Measurements from ENCODE around the gene P3H4. TPM values are rescaled to one million over a fixed set of nuclear protein-coding genes. Genes with fewer than 3 reads are reported as not detected.

Gene P3H4
- polyA plus RNA-seq, 3 donors from 2014 or later, result 6.7 to 11.2 (median 9.8) TPM

GRCh38 chr17:41812381-41813151, 817 bp upstream of the P3H4 start, which contains the start of gene FKBP10:
FKBP10 (plus strand) TSS chr17:41813004; CDS start chr17:41813035, 31 bp downstream.
- H3K36me3 Mint-ChIP-seq, result no peaks in the 10 kb centered on the region
- peak; percentile 52 to 60 (median 58) for DNase-seq
- peaks cover 31 to 33% of the 10 kb centered on the region in 2 donors for H3K4me1 Mint-ChIP-seq
- H3K27me3 Mint-ChIP-seq (ENCODE audit: low read depth in 3 of 3), result peaks cover 2 to 5% (median 4%) of the 10 kb centered on the region in 3 donors
- peak within 1 kb of the TSS; percentile 58 to 83 (median 74) for H3K27ac Mint-ChIP-seq
- peak within 1 kb of the TSS; percentile 93 to 99 (median 96) for H3K4me3 Mint-ChIP-seq
- H3K9me3 Mint-ChIP-seq, result no peaks in the 10 kb centered on the region

- peaks cover 2 to 6% (median 5%) of the 10 kb centered on the region in 3 donors for H3K27me3 Mint-ChIP-seq (ENCODE audit: low read depth in 3 of 3)
- H3K36me3 Mint-ChIP-seq, result peaks cover 0 to 3% (median 0%) of the 10 kb centered on the region in 3 donors
- H3K4me1 Mint-ChIP-seq, result peaks cover 31 to 33% of the 10 kb centered on the region in 2 donors
- DNase-seq, result no peak
- H3K4me3 Mint-ChIP-seq, result peak overlapping the region; percentile 72 to 97 (median 77)
- peak overlapping the region in 1 of 6 donors; percentile 53 for H3K27ac Mint-ChIP-seq
- no peaks in the 10 kb centered on the region for H3K9me3 Mint-ChIP-seq
Measured at GRCh38 chr17:41810659-41811548, 845 bp downstream of the P3H4 start.

GRCh38 chr17:41806685-41807445, 4.9 kb downstream of the P3H4 start:
- H3K27ac Mint-ChIP-seq, result no peak overlapping the region
- H3K36me3 Mint-ChIP-seq, result peaks cover 0 to 3% (median 0%) of the 10 kb centered on the region in 3 donors

GRCh38 chr17:41803049-41804020, 8.4 kb downstream of the P3H4 start:
- H3K27ac Mint-ChIP-seq, result no peak overlapping the region
- peaks cover 0 to 4% (median 3%) of the 10 kb centered on the region in 3 donors for H3K36me3 Mint-ChIP-seq
- no peaks in the 10 kb centered on the region for H3K9me3 Mint-ChIP-seq
- peaks cover 2 to 4% (median 2%) of the 10 kb centered on the region in 3 donors for H3K27me3 Mint-ChIP-seq (ENCODE audit: low read depth in 3 of 3)
- no peak for DNase-seq
- H3K4me3 Mint-ChIP-seq, result no peak overlapping the region
- H3K4me1 Mint-ChIP-seq, result peaks cover 3 to 6% of the 10 kb centered on the region in 2 donors

More at GRCh38 chr17:41806685-41807445, 4.9 kb downstream of the P3H4 start:
- H3K9me3 Mint-ChIP-seq, result no peaks in the 10 kb centered on the region
- peaks cover 16 to 17% of the 10 kb centered on the region in 2 donors for H3K4me1 Mint-ChIP-seq
- no peak overlapping the region for H3K4me3 Mint-ChIP-seq
- DNase-seq, result no peak
- H3K27me3 Mint-ChIP-seq (ENCODE audit: low read depth in 3 of 3), result peaks cover 0 to 2% (median 2%) of the 10 kb centered on the region in 3 donors

- peaks cover 3 to 6% of the 10 kb centered on the region in 2 donors for H3K4me1 Mint-ChIP-seq
- H3K27ac Mint-ChIP-seq, result no peak overlapping the region
- H3K9me3 Mint-ChIP-seq, result no peaks in the 10 kb centered on the region
- peaks cover 0 to 4% (median 2%) of the 10 kb centered on the region in 3 donors for H3K27me3 Mint-ChIP-seq (ENCODE audit: low read depth in 3 of 3)
- peaks cover 0 to 4% (median 3%) of the 10 kb centered on the region in 3 donors for H3K36me3 Mint-ChIP-seq
- DNase-seq, result peak; percentile 54 to 63 (median 57)
- H3K4me3 Mint-ChIP-seq, result no peak overlapping the region
Measured at GRCh38 chr17:41801374-41802271, 10.1 kb downstream of the P3H4 start.

- Mint-ChIP-seq H3K4me3 (no peak overlapping the region), H3K27ac (no peak overlapping the region), H3K9me3 (no peaks in the 10 kb centered on the region), H3K27me3 (ENCODE audit: low read depth in 3 of 3) (peaks cover 0 to 4% (median 2%) of the 10 kb centered on the region in 3 donors), H3K4me1 (peaks cover 3 to 6% of the 10 kb centered on the region in 2 donors), H3K36me3 (peaks cover 0 to 4% (median 0%) of the 10 kb centered on the region in 3 donors)
- no peak for DNase-seq
Measured at GRCh38 chr17:41800601-41801373, 11.0 kb downstream of the P3H4 start.

GRCh38 chr17:41799366-41799765, 12.4 kb downstream of the P3H4 start:
- no peak for DNase-seq
- Mint-ChIP-seq H3K27me3 (ENCODE audit: low read depth in 3 of 3) (peaks cover 0 to 4% (median 2%) of the 10 kb centered on the region in 3 donors), H3K27ac (no peak overlapping the region), H3K36me3 (peaks cover 0 to 4% (median 0%) of the 10 kb centered on the region in 3 donors), H3K4me1 (peaks cover 3 to 6% of the 10 kb centered on the region in 2 donors), H3K4me3 (no peak overlapping the region), H3K9me3 (no peaks in the 10 kb centered on the region)

- Mint-ChIP-seq H3K27me3 (ENCODE audit: low read depth in 3 of 3) (peaks cover 0 to 2% (median 2%) of the 10 kb centered on the region in 3 donors), H3K36me3 (peaks cover 0 to 4% (median 0%) of the 10 kb centered on the region in 3 donors), H3K9me3 (no peaks in the 10 kb centered on the region), H3K4me3 (no peak overlapping the region), H3K27ac (no peak overlapping the region), H3K4me1 (peaks cover 3 to 6% of the 10 kb centered on the region in 2 donors)
- DNase-seq, result no peak
Measured at GRCh38 chr17:41797377-41797776, 14.4 kb downstream of the P3H4 start.

- Mint-ChIP-seq H3K9me3 (no peaks in the 10 kb centered on the region), H3K4me1 (peaks cover 0 to under 1% of the 10 kb centered on the region in 2 donors), H3K27me3 (ENCODE audit: low read depth in 3 of 3) (peaks cover 0 to 2% (median 0%) of the 10 kb centered on the region in 3 donors), H3K36me3 (no peaks in the 10 kb centered on the region), H3K4me3 (no peak overlapping the region), H3K27ac (no peak overlapping the region)
- DNase-seq, result no peak
Measured at GRCh38 chr17:41796121-41796895, 15.4 kb downstream of the P3H4 start.

GRCh38 chr17:41794540-41794975, 17.2 kb downstream of the P3H4 start:
- no peak for DNase-seq
- no peak overlapping the region for H3K4me3 Mint-ChIP-seq
- no peaks in the 10 kb centered on the region for H3K36me3 Mint-ChIP-seq
- H3K4me1 Mint-ChIP-seq, result no peaks in the 10 kb centered on the region
- H3K27me3 Mint-ChIP-seq (ENCODE audit: low read depth in 3 of 3), result peaks cover 0 to under 1% (median 0%) of the 10 kb centered on the region in 3 donors
- H3K27ac Mint-ChIP-seq, result no peak overlapping the region
- H3K9me3 Mint-ChIP-seq, result no peaks in the 10 kb centered on the region
